ENCODE measurements around the gene DHX36.

DNA sequence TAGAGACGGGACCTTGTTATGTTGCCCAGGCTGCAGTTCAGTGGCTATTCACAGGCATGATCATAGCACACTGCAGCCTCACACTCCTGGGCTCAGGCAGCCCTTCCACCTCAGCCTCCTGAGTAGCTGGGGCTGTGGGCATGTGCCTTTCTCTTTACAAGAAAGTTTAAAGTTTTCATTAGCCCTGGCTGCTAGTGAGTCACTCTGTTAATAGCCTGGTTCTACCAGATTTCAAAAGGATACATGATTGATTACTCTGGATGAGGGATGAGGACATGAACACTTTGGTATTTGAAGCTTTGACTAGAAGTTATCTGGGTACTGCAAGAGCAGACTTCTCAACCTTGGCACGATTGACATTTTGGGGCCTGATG, 95.1 kb downstream of the DHX36 start:
- TF ChIP-seq, protein P1, sequence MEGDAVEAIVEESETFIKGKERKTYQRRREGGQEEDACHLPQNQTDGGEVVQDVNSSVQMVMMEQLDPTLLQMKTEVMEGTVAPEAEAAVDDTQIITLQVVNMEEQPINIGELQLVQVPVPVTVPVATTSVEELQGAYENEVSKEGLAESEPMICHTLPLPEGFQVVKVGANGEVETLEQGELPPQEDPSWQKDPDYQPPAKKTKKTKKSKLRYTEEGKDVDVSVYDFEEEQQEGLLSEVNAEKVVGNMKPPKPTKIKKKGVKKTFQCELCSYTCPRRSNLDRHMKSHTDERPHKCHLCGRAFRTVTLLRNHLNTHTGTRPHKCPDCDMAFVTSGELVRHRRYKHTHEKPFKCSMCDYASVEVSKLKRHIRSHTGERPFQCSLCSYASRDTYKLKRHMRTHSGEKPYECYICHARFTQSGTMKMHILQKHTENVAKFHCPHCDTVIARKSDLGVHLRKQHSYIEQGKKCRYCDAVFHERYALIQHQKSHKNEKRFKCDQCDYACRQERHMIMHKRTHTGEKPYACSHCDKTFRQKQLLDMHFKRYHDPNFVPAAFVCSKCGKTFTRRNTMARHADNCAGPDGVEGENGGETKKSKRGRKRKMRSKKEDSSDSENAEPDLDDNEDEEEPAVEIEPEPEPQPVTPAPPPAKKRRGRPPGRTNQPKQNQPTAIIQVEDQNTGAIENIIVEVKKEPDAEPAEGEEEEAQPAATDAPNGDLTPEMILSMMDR (IDR thresholded peaks at IDR 0.05) = no peak
- TF ChIP-seq POLR2A (IDR thresholded peaks at IDR 0.05) = no peak

Measured in adrenal gland (tissue), 5 donors.